ENCODE data around the gene UBAP2. TPM values are rescaled to one million over a fixed set of nuclear protein-coding genes. Genes with fewer than 3 reads are reported as not detected.

UBAP2 gene
- total RNA-seq, 6 experiments from 2014 or later = 28.7 to 34.9 (median 32.8) TPM

- Mint-ChIP-seq H3K27me3 (ENCODE audit: insufficient read depth) (no peaks in the 10 kb centered on the region), H3K36me3 (ENCODE audit: low read depth) (peaks cover 37% of the 10 kb centered on the region), H3K27ac (no peak overlapping the region), H3K4me3 (no peak overlapping the region), H3K9me3 (no peaks in the 10 kb centered on the region), H3K4me1 (ENCODE audit: low read depth) (peaks cover 14% of the 10 kb centered on the region)
- no peak for DNase-seq
- TF ChIP-seq CTCF (IDR thresholded peaks at IDR 0.05) = no peak
These were observed 96.6 kb downstream of the UBAP2 start for GRCh38 chr9:33952066-33952465.

GRCh38 chr9:33950371-33950770 lies 98.3 kb downstream of the UBAP2 start:
- H3K27ac Mint-ChIP-seq = no peak overlapping the region

GRCh38 chr9:33946779-33947535 lies 101.7 kb downstream of the UBAP2 start:
- peak; percentile 95 for DNase-seq
- H3K4me3 Mint-ChIP-seq = peak overlapping the region; percentile 11; the same call in 1 of the 2 replicates
- peak overlapping the region; percentile 52 for H3K27ac Mint-ChIP-seq
- H3K9me3 Mint-ChIP-seq = no peaks in the 10 kb centered on the region
- no peaks in the 10 kb centered on the region for H3K27me3 Mint-ChIP-seq (ENCODE audit: insufficient read depth)
- H3K4me1 Mint-ChIP-seq (ENCODE audit: low read depth) = peaks cover 48% of the 10 kb centered on the region
- TF ChIP-seq CTCF (IDR thresholded peaks at IDR 0.05) = no peak
- peaks cover 50% of the 10 kb centered on the region for H3K36me3 Mint-ChIP-seq (ENCODE audit: low read depth)

More at GRCh38 chr9:33950371-33950770, 98.3 kb downstream of the UBAP2 start:
- Mint-ChIP-seq H3K4me3 (no peak overlapping the region), H3K4me1 (ENCODE audit: low read depth) (peaks cover 30% of the 10 kb centered on the region), H3K36me3 (ENCODE audit: low read depth) (peaks cover 35% of the 10 kb centered on the region), H3K27me3 (ENCODE audit: insufficient read depth) (no peaks in the 10 kb centered on the region), H3K9me3 (no peaks in the 10 kb centered on the region)
- no peak for TF ChIP-seq CTCF (IDR thresholded peaks at IDR 0.05)
- no peak for DNase-seq

- no peaks in the 10 kb centered on the region for H3K27me3 Mint-ChIP-seq (ENCODE audit: insufficient read depth)
- peak overlapping the region; percentile 88 for H3K27ac Mint-ChIP-seq
- H3K4me3 Mint-ChIP-seq = no peak overlapping the region
- no peak for TF ChIP-seq CTCF (IDR thresholded peaks at IDR 0.05)
- H3K4me1 Mint-ChIP-seq (ENCODE audit: low read depth) = peaks cover 47% of the 10 kb centered on the region
- no peak for DNase-seq
- peaks cover 47% of the 10 kb centered on the region for H3K36me3 Mint-ChIP-seq (ENCODE audit: low read depth)
- no peaks in the 10 kb centered on the region for H3K9me3 Mint-ChIP-seq
These were observed 105.3 kb downstream of the UBAP2 start for GRCh38 chr9:33943389-33943788.

- Mint-ChIP-seq H3K4me3 (no peak overlapping the region), H3K4me1 (ENCODE audit: low read depth) (peaks cover 39% of the 10 kb centered on the region), H3K27me3 (ENCODE audit: insufficient read depth) (no peaks in the 10 kb centered on the region), H3K27ac (peak overlapping the region; percentile 88), H3K36me3 (ENCODE audit: low read depth) (peaks cover 42% of the 10 kb centered on the region), H3K9me3 (no peaks in the 10 kb centered on the region)
- peak; percentile 76 for TF ChIP-seq CTCF (IDR thresholded peaks at IDR 0.05)
- DNase-seq = peak; percentile 79
These were observed 106.1 kb downstream of the UBAP2 start for GRCh38 chr9:33942471-33943083.

Data from HFFc6 (cell line).